HepG2 (cell line): Measurements from ENCODE around the gene PRKCB. TPM values are rescaled to one million over a fixed set of nuclear protein-coding genes. Genes with fewer than 3 reads are reported as not detected.

Experiments
- ATAC-seq: fragments of 200-7000 bp; cut with Tn5 transposase; 3 replicates; pipeline ENCODE4 v1.9.1; 2020; ENCODE audit warnings: mild to moderate bottlenecking, moderate library complexity
- BruUV-seq: library from RNA; stranded (reverse); fragments of 400-500 nt; replicated peaks from 2 replicates; lab custom pipeline; 2021; lab: Mats Ljungman, UMichigan
- CTCF ChIA-PET: fragments of 300-600 bp; formaldehyde crosslinking; extraction: SDS; loops from one replicate; lab custom pipeline; 2021; ENCODE audit warnings: low total read pairs, inconsistent platforms, low intra/inter-chr PET ratio; lab: Yijun Ruan, JAX
- POLR2A ChIA-PET: fragments of 350-600 bp; sonication (Branson Sonifier 250); formaldehyde crosslinking; loops from one replicate; lab custom pipeline; 2020; ENCODE audit warnings: antibody characterized with exemption, inconsistent platforms; lab: Yijun Ruan, JAX
- DNase-seq: peaks from one replicate; pipeline ENCODE4 v3.0.0-alpha.2; 2015; ENCODE audit warnings: low spot score
- FAIRE-seq: peaks from 3 replicates; lab custom pipeline; 2011; peaks lifted over from hg19 to GRCh38; lab: Jason Lieb, UNC
- H2AFZ ChIP-seq: one replicate; pipeline ENCODE4 v1.6.1; 2011; ENCODE audit warnings: low read length, inconsistent platforms
- H3K27ac ChIP-seq: fragments of 300-600 bp; 3 replicates; pipeline ENCODE4 v1.8.0; 2011; ENCODE audit warnings: mixed run types, mild to moderate bottlenecking, mixed read lengths, low read length, inconsistent platforms; ENCODE audit not compliant: insufficient read depth; ENCODE audit errors: extremely low read length
- H3K27me3 ChIP-seq, 2 experiments: fragments of 200-600 bp in 1 of 2; 2 replicates in 1 of 2; 3 replicates in 1 of 2; pipeline versions ENCODE4 v1.6.0 to v1.8.0; 2011; ENCODE audit warnings: low read length in 2 of 2, mild to moderate bottlenecking in 2 of 2, moderate library complexity in 2 of 2, inconsistent platforms in 1 of 2; ENCODE audit not compliant: insufficient read depth in 2 of 2, control insufficient read depth in 1 of 2
- H3K36me3 ChIP-seq, 2 experiments: fragments of 200-600 bp in 1 of 2; replicated peaks in 1 of 2; 2 replicates in 1 of 2; 3 replicates in 1 of 2; pipeline versions ENCODE4 v1.5.1 to v1.8.0; 2011; ENCODE audit warnings: low read length in 2 of 2, inconsistent platforms in 1 of 2; ENCODE audit not compliant: insufficient read depth in 2 of 2, control insufficient read depth in 1 of 2
- H3K4me1 ChIP-seq: 2 replicates; pipeline ENCODE4 v1.5.1; 2012; ENCODE audit warnings: low read length, inconsistent platforms; ENCODE audit not compliant: insufficient read depth
- H3K4me2 ChIP-seq: 2 replicates; pipeline ENCODE4 v1.6.0; 2011; ENCODE audit warnings: low read depth, low read length, inconsistent platforms
- H3K4me3 ChIP-seq, 3 experiments: fragments of 200-600 bp in 1 of 3; sonication (generic), shearing (Covaris generic) in 1 of 3; replicated peaks in 1 of 3; 2 replicates each; pipeline ENCODE4 v1.5.1; 2011 to 2016; ENCODE audit warnings: low read length in 3 of 3, inconsistent platforms in 2 of 3, low read depth in 2 of 3, mild to moderate bottlenecking in 2 of 3, control low read depth in 1 of 3, mixed read lengths in 1 of 3; ENCODE audit not compliant: insufficient read depth in 1 of 3
- H3K79me2 ChIP-seq: one replicate; pipeline ENCODE4 v1.6.1; 2011; ENCODE audit warnings: low read length, inconsistent platforms; ENCODE audit not compliant: insufficient read depth
- H3K9ac ChIP-seq: 2 replicates; pipeline ENCODE4 v1.6.0; 2011; ENCODE audit warnings: mild to moderate bottlenecking, low read depth, low read length, inconsistent platforms; ENCODE audit not compliant: insufficient read depth
- H3K9me3 ChIP-seq: 2 replicates; pipeline ENCODE4 v1.5.1; 2012; ENCODE audit warnings: mild to moderate bottlenecking, low read length
- H4K20me1 ChIP-seq: 2 replicates; pipeline ENCODE4 v1.6.0; 2011; ENCODE audit warnings: inconsistent platforms, mild to moderate bottlenecking, low read length, moderate library complexity; ENCODE audit not compliant: insufficient read depth
- FOSL2 ChIP-seq: sonication (generic); formaldehyde crosslinking; IDR thresholded peaks from 2 replicates; pipeline ENCODE4 v1.4.0; 2020; ENCODE audit warnings: missing genetic modification reagents
- HOXA9 ChIP-seq: sonication (generic); formaldehyde crosslinking; IDR thresholded peaks from 2 replicates; pipeline ENCODE4 v1.8.1; 2022; ENCODE audit warnings: missing genetic modification reagents, mild to moderate bottlenecking, moderate library complexity, borderline replicate concordance
- KDM4B ChIP-seq: sonication (generic); formaldehyde crosslinking; IDR thresholded peaks from 2 replicates; pipeline ENCODE4 v1.4.0; 2020; ENCODE audit warnings: missing genetic modification reagents
- in situ Hi-C: cut with HindIII; loops from 2 replicates; pipeline ENCODE4 v1.10.0; 2017; ENCODE audit warnings: low pct_unique_long_range_greater_than_20kb; ENCODE audit not compliant: extremely low pct_ligation_motif_present
- intact Hi-C: fragments of 100-400 bp; cut with micrococcal nuclease; formaldehyde crosslinking; loops from one replicate; pipeline ENCODE4 v1.10.0; 2022; ENCODE audit not compliant: unreplicated experiment
- polyA plus RNA-seq, 8 experiments: library from polyadenylated mRNA; depleted of rRNA in 3 of 8; stranded (reverse) in 7 of 8; unstranded in 1 of 8; fragments of >200 nt; fragmentation: Illumina TruSeq in 4 of 8; extraction: Trizol in 4 of 8; gene quantifications; 2 replicates each; pipeline versions ENCODE4 v1.2.1 to v1.2.3, GENCODE V29; 2011 to 2016; ENCODE audit warnings: low read depth in 4 of 8, missing spikeins in 1 of 8, mixed read lengths in 1 of 8; ENCODE audit not compliant: insufficient read depth in 1 of 8
- total RNA-seq, 5 experiments: library from RNA; depleted of rRNA; stranded (reverse); fragments of >200 nt; fragmentation: Illumina TruSeq; extraction: Trizol; gene quantifications; 2 replicates each; pipeline ENCODE4 v1.2.3, GENCODE V29; 2016; ENCODE audit warnings: low read depth in 1 of 5
- TF ChIP-seq, protein P1 (sequence below): sonication (generic); formaldehyde crosslinking; IDR thresholded peaks from 2 replicates; pipeline ENCODE4 v1.5.0; 2020; ENCODE audit warnings: mild to moderate bottlenecking, missing genetic modification reagents
- TF ChIP-seq, protein P2 (sequence below): fragments of 450-650 bp; IDR thresholded peaks from 2 replicates; pipeline ENCODE4 v1.6.1; 2016

PRKCB gene
- total and polyA plus RNA-seq, 2 of the 13 experiments (the other 11 are each of a cell fraction or from before 2014, with no cell fraction given): 0.01 TPM; not detected in 1

DNA sequence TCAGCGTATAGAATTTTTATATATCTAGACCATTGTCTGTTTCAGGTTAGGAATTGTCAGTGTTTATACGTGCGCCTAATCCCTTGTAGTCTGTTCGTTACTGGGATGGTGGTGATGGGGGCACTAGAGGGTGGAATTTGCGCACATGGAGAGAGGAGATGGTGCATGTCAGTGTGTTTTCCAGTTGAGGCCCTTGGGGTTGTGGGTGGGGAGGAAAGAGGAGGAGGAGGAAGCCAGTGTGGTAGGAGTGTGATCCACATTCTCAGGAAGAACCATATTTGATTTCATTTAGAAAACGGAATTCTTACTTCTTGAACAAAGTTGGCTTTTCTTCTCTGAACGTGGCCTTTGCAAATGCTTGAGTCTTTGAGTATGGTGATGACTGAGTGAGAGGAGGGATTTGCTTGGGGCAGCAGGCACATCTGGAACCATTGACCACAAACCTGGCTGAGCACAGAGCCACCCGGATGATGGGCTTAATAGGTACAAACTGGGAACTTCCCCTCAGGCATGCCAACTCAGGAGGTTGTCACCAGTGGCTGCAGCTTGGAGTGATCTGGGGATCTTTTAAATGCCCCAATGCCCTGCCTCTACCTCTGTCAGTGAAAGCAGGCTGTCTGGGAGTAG is 98.9 kb downstream of the PRKCB start (continued):
- TF ChIP-seq, protein P1, sequence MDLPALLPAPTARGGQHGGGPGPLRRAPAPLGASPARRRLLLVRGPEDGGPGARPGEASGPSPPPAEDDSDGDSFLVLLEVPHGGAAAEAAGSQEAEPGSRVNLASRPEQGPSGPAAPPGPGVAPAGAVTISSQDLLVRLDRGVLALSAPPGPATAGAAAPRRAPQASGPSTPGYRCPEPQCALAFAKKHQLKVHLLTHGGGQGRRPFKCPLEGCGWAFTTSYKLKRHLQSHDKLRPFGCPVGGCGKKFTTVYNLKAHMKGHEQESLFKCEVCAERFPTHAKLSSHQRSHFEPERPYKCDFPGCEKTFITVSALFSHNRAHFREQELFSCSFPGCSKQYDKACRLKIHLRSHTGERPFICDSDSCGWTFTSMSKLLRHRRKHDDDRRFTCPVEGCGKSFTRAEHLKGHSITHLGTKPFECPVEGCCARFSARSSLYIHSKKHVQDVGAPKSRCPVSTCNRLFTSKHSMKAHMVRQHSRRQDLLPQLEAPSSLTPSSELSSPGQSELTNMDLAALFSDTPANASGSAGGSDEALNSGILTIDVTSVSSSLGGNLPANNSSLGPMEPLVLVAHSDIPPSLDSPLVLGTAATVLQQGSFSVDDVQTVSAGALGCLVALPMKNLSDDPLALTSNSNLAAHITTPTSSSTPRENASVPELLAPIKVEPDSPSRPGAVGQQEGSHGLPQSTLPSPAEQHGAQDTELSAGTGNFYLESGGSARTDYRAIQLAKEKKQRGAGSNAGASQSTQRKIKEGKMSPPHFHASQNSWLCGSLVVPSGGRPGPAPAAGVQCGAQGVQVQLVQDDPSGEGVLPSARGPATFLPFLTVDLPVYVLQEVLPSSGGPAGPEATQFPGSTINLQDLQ: no peak

DNA sequence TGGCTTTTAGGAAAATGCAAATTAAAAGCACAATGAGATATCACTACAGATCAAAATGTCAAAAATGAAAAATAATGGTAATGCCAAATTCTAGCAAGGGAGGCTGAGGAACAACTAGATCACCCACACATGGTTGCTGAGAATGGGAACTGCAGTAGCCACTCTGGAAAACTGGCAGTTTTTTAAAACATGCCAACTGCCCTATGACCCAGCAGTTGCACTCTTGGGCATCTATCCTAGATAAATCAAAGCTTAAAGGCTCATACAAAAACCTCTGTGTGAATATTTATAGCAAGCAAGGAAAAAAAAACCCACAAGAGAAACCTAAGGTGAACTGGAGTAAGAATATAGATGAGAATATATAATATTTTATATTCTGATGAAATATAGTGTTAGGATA is 104.3 kb downstream of the PRKCB start:
- ChIA-PET POLR2A (no interaction called here), CTCF (no interaction called here)
- TF ChIP-seq FOSL2 (CRISPR knock-in tag) (no peak), KDM4B (CRISPR knock-in tag) (no peak), HOXA9 (CRISPR knock-in tag) (no peak)
- TF ChIP-seq, protein P2, sequence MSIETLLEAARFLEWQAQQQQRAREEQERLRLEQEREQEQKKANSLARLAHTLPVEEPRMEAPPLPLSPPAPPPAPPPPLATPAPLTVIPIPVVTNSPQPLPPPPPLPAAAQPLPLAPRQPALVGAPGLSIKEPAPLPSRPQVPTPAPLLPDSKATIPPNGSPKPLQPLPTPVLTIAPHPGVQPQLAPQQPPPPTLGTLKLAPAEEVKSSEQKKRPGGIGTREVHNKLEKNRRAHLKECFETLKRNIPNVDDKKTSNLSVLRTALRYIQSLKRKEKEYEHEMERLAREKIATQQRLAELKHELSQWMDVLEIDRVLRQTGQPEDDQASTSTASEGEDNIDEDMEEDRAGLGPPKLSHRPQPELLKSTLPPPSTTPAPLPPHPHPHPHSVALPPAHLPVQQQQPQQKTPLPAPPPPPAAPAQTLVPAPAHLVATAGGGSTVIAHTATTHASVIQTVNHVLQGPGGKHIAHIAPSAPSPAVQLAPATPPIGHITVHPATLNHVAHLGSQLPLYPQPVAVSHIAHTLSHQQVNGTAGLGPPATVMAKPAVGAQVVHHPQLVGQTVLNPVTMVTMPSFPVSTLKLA: no peak
- TF ChIP-seq, all 625 proteins: peak for 0
- DNase-seq (no peak), FAIRE-seq (no peak), ATAC-seq (no peak)
- Histone ChIP-seq H3K36me3 (no peaks in the 10 kb centered on the region), H2AFZ (no peak overlapping the region), H3K9me3 (no peaks in the 10 kb centered on the region), H3K27me3 (peaks cover 0 to 7% of the 10 kb centered on the region in 2 experiments; a peak in 2 of 5 replicates), H3K4me1 (no peaks in the 10 kb centered on the region), H3K79me2 (no peaks in the 10 kb centered on the region), H3K4me2 (no peak overlapping the region), H4K20me1 (0 out of 2 replicates have a peak, but pooled peaks cover 2% of the 10 kb centered on the region), H3K4me3 (no peak overlapping the region), H3K9ac (no peak overlapping the region), H3K27ac (no peak overlapping the region)
- in situ Hi-C loops (no loop called here), intact Hi-C loops (no loop called here)
- no TSS peak for BruUV-seq
